Activated CD4-positive, alpha-beta T cell treated with anti-CD3 and anti-CD28 coated beads, Interleukin-2, amount 50 U/mL, for 16 hours (primary cell): ENCODE measurements around the gene ENDOV.
"Not testable (repeated sequence)": the region's sequence is repeated elsewhere in the genome, so short reads cannot be mapped to it uniquely, and the experiment has no call there.

Experiments used
- DNase-seq: peaks from one replicate; pipeline ENCODE4 v3.0.0-alpha.2; 2020

The ENDOV gene

GRCh38 chr17:80389011-80389995 lies 25.7 kb upstream of the ENDOV start:
- no peak for DNase-seq

DNA sequence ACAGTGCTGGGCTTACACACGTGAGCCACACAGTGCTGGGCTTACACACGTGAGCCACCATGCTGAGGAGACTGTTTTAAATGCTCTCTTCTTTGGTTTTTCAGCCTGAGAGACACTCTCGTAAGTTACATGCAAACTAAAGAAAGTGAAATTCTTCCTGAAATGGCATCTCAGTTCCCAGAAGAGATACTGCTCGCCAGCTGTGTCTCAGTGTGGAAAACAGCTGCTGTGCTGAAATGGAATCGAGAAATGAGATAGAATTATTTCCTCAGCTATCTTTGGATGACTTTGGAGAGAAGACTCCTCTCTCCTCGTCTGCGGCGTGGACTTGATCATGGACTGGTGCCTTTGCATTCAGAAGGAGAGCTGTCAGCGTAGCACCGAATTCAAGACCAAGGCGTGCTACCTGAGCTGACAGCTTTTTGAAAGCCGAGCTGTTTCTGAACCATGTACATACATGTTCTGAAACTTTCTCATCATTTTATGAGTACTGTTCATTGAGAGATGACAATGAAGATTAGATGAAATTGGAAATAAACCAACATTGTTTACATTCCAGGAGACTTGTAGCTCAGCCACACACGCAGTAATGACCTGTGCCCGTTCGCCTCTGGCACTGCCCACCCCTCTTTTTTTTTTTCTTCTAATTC lies 21.6 kb upstream of the ENDOV start:
- no peak for DNase-seq

- DNase-seq, result no peak
Observed at GRCh38 chr17:80393961-80394360, 21.0 kb upstream of the ENDOV start.

- DNase-seq, result no peak
Observed at GRCh38 chr17:80394629-80395216, 20.2 kb upstream of the ENDOV start.

- no peak for DNase-seq
Observed at GRCh38 chr17:80395402-80396151, 19.4 kb upstream of the ENDOV start.

DNA sequence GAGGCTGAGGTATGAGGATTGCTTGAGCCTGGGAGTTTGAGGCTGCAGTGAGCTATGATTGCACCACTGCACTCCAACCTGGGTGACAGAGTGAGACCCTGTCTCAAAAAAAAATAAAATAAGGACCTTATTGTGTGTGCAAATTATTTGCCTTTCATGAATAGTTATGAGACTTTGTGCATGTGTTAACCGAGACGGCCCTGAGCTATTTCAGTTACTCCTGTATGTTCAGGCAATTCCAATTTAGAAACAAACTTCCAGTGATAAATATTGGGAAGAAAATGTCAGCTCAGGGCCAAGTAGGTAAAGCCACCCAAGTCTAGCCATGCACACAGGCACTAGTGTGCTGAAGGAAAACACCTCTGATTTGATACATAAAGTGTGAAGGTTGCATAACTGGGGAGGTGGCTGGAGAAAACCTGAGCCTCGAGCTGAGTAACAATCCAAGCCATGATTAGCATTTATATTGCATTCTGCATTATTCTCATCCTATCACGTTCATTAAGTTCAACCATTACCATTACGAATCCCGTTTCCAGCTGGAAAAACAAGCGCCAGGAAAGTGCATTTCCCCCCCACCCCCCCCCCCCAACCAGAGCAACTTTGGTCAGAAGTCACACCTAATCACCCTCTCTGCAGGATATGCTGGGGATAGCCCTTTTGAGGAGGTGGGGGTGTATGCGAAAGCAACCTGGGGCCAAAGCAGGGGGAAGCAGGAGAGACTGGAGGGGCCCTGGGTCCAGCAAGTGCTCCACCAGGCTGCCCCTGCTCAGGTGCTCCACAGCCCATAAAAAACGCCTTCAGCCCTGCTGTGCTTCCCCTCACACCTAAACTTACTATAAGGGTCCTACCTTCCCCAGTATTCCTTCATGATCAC lies 18.6 kb upstream of the ENDOV start:
- no peak for DNase-seq

DNA sequence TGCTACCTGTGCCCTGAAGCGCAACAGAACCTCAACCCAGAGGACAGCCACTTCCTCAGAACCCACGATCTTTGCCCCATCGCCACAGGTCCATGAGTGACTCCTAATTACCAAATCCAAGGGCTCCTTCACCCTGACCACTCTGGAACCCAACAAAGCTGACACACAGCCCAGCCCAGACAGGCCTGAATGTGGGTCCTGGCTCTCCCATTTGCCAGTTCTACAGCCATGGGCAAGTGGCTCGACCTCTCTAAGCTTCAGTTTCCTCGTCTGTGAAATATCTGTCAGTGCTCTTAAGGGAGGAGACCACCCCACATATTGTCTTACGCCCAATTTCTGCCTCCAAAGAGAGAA lies 18.0 kb upstream of the ENDOV start:
- peak; percentile 41 for DNase-seq

DNA sequence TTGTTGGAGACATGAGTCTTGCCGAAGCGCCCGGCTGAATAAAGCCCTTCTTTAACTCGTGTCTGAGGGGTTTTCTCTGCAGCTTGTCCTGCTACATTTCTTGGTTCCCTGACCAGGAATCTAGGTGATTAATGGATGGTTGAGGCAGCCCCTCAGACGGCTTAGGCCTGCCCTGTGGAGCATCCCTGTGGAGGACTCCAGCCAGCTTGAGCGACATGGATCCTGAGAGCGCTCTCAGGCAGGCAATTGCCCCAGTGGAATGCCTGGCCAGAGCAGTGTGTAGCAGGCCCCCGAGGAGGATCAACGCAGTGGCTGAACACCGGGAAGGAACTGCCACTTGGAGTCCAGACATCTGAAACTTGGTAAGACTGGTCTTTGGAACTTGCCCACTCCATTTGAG lies 17.3 kb upstream of the ENDOV start:
- DNase-seq, result peak; percentile 28

- not testable (repeated sequence) for DNase-seq
Observed at GRCh38 chr17:80401086-80401485, 13.9 kb upstream of the ENDOV start.

GRCh38 chr17:80402102-80402501 lies 12.9 kb upstream of the ENDOV start:
- DNase-seq, result not testable (repeated sequence)

DNA sequence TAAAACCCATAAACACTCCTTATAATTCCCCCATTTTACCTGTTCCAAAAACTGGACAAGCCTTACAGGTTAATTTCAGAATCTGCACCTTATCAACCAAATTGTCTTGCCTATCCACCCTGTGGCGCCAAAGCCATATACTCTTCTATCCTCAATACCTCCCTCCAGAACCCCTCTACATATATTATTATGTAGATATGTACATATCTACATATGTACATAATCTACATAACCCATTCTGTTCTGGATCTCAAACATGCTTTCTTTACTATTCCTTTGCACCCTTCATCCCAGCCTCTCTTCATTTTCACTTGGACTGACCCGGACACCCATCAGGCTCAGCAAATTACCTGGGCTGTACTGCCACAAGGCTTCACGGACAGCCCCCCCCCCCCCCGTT lies 12.0 kb upstream of the ENDOV start:
- no peak for DNase-seq

DNA sequence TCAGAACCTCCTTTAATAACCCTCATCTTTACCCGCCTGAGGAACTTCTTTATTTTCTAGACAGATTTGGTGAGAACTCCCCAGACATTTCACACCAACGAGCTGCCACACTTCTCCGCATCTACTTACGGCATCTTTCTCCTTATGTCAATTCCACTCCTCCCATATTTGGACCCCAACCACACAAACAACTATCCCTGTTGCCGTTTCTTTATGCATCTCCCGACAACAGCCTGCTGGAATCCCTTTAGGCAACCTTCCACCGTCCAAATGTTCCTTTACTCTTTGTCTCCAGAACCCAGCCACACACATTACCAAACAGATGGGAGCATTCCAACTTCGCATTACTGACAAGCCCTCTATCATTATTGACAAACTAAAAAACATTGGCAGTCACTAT lies 8.8 kb upstream of the ENDOV start:
- DNase-seq, result no peak

DNA sequence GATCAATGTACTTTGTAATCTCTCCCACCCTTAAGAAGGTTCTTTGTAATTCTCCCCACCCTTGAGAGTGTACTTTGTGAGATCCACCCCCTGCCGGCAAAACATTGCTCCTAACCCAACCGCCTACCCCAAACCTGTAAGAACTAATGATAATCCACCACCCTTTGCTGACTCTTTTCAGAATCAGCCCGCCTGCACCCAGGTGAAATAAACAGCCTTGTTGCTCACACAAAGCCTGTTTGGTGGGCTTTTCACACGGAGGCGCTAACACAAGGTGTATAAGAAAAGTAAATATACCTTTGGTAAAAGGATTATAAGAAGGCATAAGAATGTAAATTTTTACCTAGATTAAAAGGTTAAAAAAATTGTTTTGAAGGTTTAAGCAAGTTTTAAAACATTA lies 7.0 kb upstream of the ENDOV start:
- DNase-seq, result not testable (repeated sequence)

DNA sequence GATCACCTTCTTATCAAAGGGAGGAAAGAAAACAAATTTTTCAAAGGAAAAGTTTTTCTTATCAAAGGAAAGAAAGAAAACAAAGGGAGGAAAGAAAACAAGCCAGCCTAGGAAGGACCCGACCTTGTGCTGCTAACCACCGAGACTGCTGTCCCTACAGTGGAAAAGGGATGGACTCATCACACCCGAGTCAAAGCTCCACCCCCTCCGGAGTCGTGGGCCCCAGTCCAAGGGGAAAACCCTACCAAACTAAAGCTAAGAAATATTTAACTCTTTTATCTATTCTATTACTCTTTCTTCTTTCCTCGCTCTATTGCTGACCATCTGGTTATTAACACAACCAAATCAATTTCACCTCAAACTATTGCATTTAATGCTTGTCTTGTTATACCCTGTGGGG lies 6.1 kb upstream of the ENDOV start:
- DNase-seq, result no peak

DNA sequence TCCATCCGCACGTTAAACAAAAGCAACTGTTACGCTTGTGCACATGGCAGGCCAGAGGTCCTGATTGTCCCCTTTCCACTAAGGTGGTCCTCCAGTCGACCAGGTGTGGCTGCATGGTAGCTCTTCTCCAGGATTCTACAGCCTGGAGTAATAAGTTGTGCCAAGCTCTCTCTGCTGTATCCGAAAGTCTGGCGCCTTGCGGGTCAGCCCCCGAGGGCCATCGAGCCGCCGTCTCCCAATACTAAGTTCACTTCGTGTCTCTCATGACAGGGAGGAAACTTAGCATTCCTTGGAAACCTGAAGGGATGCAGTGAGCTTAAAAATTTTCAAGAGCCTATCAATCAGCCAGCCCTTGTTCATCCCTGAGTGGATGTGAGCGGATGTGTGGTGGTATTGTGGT lies 5.3 kb upstream of the ENDOV start:
- DNase-seq, result no peak

- DNase-seq, result not testable (repeated sequence)
Observed at GRCh38 chr17:80410441-80411087, 4.4 kb upstream of the ENDOV start.

GRCh38 chr17:80413771-80414507 lies 1.0 kb upstream of the ENDOV start:
- no peak for DNase-seq

DNA sequence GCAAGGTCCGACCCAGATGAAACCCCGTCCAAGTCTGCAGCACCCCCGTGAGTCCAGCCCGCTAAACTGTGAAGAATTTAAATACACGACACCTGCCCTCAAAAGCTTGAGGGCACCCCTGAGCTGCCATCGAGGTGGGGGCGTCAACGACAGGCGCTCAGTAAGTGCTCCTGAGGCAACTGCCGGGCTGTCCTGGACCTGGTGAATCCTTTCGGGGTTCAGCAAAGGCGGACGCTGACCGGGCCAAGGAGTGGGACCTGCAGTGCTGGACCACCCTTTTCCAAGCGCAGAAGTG lies 512 bp upstream of the ENDOV start:
- no peak for DNase-seq

DNA sequence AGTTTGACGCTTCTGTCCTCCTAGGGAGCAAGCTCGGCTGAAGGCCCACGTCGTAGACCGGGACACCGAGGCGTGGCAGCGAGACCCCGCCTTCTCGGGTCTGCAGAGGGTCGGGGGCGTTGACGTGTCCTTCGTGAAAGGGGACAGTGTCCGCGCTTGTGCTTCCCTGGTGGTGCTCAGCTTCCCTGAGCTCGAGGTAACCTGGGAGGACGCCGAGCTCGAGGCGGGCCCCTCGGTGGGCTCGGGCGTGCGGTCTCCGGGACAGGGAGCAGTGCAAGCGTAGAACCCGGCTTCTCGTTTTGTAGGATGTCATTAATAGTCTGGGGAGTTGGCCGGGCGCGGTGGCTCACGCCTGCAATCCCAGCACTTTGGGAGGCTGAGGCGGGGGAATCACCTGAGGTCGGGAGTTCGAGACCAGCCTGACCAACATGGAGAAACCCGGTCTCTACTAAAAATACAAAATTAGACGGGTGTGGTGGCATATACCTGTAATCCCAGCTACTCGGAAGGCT lies 715 bp downstream of the ENDOV start:
- no peak for DNase-seq

GRCh38 chr17:80416260-80416939 lies 1.4 kb downstream of the ENDOV start:
- no peak for DNase-seq
